Adipose tissue (tissue), 3 donors: ENCODE results near the gene PKNOX2. TPM values are rescaled to one million over a fixed set of nuclear protein-coding genes. Genes with fewer than 3 reads are reported as not detected.

Experiments
- H3K27ac ChIP-seq: one replicate; pipeline ENCODE4 v1.5.1; 2013; ENCODE audit warnings: low read depth, low read length
- WGBS, 3 donors: extraction: QIAGEN DNeasy Blood & Tissue Kit; methylation state at CpG; one replicate each; pipeline ENCODE4 v1.1.7; 2013; 5-methylcytosine and 5-hydroxymethylcytosine counted together
- polyA plus RNA-seq, 3 donors: library from polyadenylated mRNA; stranded (reverse); fragments of 200-250 nt; gene quantifications; one replicate each; pipeline ENCODE4 v1.2.3, GENCODE V29; 2013
- donor health status: healthy with polysubstance abuse.
- donor health status: Bipolar disorder and iron deficiency.
- donor health status: healthy.

Gene PKNOX2
- polyA plus RNA-seq, 3 donors: 0.77 to 3.5 (median 1.3) TPM

GRCh38 chr11:125284245-125284850 is 119.8 kb downstream of the PKNOX2 start:
- 81 to 89% (median 84%) methylated on average over 10 of the region's 10 CpGs for WGBS, 3 donors
- H3K27ac ChIP-seq: no peak overlapping the region

GRCh38 chr11:125285844-125286243 is 121.3 kb downstream of the PKNOX2 start:
- WGBS, 3 donors: 45 to 96% (median 92%) methylated on average over 7 of the region's 7 CpGs
- no peak overlapping the region for H3K27ac ChIP-seq

- WGBS, 3 donors: 72 to 89% (median 82%) methylated on average over 8 of the region's 8 CpGs
- no peak overlapping the region for H3K27ac ChIP-seq
Measured at GRCh38 chr11:125286486-125286885, 121.9 kb downstream of the PKNOX2 start.

- 55 to 67% (median 57%) methylated on average over 11 of the region's 11 CpGs for WGBS, 3 donors
- H3K27ac ChIP-seq: no peak overlapping the region
Measured at GRCh38 chr11:125287491-125288210, 123.1 kb downstream of the PKNOX2 start.

- 59 to 65% (median 64%) methylated on average over 9 of the region's 9 CpGs for WGBS, 3 donors
Measured at GRCh38 chr11:125289419-125290098, 125.0 kb downstream of the PKNOX2 start.

GRCh38 chr11:125290263-125290662 is 125.7 kb downstream of the PKNOX2 start:
- H3K27ac ChIP-seq: no peak overlapping the region
- WGBS, 3 donors: 81 to 93% (median 89%) methylated on average over 5 of the region's 5 CpGs

More at GRCh38 chr11:125289419-125290098, 125.0 kb downstream of the PKNOX2 start:
- no peak overlapping the region for H3K27ac ChIP-seq

DNA sequence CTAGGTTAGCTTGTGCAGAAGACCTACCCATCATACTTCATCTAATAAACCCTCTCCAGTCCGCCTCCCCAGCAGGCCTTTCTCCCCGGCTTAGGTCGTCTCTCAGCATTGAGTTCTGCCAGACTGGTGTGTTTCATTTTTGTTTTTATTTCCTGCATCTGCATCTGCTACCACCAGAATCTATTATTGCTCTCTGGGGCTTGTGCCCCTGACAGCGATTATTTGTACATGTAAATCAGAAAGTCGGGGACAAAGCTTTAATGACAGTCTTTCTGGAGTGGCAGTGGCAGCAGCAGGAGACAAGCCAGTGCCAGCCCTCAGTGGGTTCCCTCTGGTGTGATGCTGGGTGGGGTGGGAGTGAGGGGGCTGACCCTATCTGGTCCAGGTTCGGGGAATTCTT is 127.5 kb downstream of the PKNOX2 start:
- WGBS, 3 donors: 91 to 92% (median 91%) methylated on average over 6 of the region's 6 CpGs
- no peak overlapping the region for H3K27ac ChIP-seq

GRCh38 chr11:125293596-125293995 is 129.0 kb downstream of the PKNOX2 start:
- H3K27ac ChIP-seq: no peak overlapping the region
- 89% methylated on average over 5 of the region's 5 CpGs for WGBS, 3 donors

- 55 to 85% (median 71%) methylated on average over 6 of the region's 6 CpGs for WGBS, 3 donors
- H3K27ac ChIP-seq: no peak overlapping the region
Measured at GRCh38 chr11:125295931-125296330, 131.4 kb downstream of the PKNOX2 start.

GRCh38 chr11:125297346-125297915 is 132.9 kb downstream of the PKNOX2 start:
- no peak overlapping the region for H3K27ac ChIP-seq
- 58 to 85% (median 61%) methylated on average over 7 of the region's 7 CpGs for WGBS, 3 donors

GRCh38 chr11:125299061-125299615 is 134.6 kb downstream of the PKNOX2 start:
- H3K27ac ChIP-seq: no peak overlapping the region
- 84 to 91% (median 88%) methylated on average over 8 of the region's 8 CpGs for WGBS, 3 donors

GRCh38 chr11:125299821-125300220 is 135.3 kb downstream of the PKNOX2 start:
- H3K27ac ChIP-seq: no peak overlapping the region
- WGBS, 3 donors: 88 to 95% (median 92%) methylated on average over 9 of the region's 9 CpGs

DNA sequence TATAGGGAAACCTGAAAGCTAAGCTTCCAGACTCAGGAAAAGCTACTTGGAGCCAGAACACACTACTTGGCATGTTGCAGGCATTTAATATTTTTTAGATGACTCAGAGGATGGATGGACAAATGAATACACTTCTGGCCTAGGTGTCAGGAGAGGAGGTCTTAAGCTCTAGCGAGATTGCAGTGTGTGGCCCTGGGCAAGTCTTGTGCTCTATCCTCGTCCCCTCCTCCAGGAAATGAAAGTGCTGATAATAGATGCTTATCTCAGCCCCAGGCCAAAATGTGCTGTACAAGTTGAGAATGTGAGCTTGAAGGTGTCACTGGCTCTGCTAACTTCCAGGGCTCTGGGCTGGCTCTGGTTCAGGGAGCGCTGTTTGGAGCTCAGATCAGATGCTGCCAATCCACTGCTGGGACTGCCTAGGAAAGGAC is 136.3 kb downstream of the PKNOX2 start:
- 45 to 71% (median 50%) methylated on average over 3 of the region's 3 CpGs for WGBS, 3 donors

GRCh38 chr11:125301346-125301745 is 136.8 kb downstream of the PKNOX2 start:
- no peak overlapping the region for H3K27ac ChIP-seq
- 49 to 69% (median 59%) methylated on average over 3 of the region's 3 CpGs for WGBS, 3 donors

More for the DNA sequence above, 136.3 kb downstream of the PKNOX2 start:
- no peak overlapping the region for H3K27ac ChIP-seq

DNA sequence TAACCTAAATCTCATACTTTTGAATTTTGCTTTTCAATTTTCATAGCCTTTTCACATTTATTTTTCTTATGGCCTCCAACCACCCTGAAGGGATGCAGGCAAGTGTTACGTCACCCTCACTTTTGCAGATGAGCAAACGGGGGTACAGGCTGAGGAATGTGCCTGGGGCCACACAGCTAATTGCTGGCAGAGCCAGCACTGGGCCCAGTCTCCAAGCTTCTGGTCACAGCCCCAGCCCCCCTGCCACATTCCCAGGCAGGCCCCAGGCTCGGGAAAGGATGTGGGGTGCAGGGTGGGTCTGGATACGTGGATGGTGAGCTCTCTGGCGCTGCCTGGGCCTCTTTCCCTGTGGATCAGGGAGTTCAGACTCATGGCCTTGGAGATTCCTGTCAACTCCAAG is 138.6 kb downstream of the PKNOX2 start:
- no peak overlapping the region for H3K27ac ChIP-seq
- WGBS, 3 donors: 89 to 99% (median 92%) methylated on average over 5 of the region's 5 CpGs

DNA sequence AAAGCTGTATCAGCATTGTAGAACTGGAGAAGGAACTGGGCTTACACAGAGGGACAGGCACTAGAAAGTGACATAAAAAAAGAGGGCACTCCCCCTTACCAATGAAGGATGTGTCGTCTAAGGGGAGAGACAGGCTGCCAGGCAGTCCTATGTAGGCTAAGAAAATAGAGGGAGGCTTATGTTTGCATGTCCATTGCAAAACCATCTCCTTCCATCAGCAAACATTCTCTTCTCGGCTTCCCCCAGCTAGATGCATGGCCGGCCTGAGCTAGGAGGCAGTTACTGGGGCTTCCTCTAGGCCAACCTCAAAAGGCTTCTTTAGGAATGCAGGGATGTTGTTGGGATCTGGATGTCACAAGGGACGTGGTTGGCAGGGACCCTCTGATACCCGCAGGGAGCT is 139.1 kb downstream of the PKNOX2 start:
- WGBS, 3 donors: 64 to 90% (median 87%) methylated on average over 5 of the region's 5 CpGs
- H3K27ac ChIP-seq: no peak overlapping the region

- 78 to 90% (median 86%) methylated on average over 5 to 7 of the region's 7 CpGs for WGBS, 3 donors
- H3K27ac ChIP-seq: no peak overlapping the region
Measured at GRCh38 chr11:125304136-125304535, 139.6 kb downstream of the PKNOX2 start.

- no peak overlapping the region for H3K27ac ChIP-seq
- WGBS, 3 donors: 85 to 92% (median 86%) methylated on average over 9 of the region's 9 CpGs
Measured at GRCh38 chr11:125304876-125305275, 140.3 kb downstream of the PKNOX2 start.

DNA sequence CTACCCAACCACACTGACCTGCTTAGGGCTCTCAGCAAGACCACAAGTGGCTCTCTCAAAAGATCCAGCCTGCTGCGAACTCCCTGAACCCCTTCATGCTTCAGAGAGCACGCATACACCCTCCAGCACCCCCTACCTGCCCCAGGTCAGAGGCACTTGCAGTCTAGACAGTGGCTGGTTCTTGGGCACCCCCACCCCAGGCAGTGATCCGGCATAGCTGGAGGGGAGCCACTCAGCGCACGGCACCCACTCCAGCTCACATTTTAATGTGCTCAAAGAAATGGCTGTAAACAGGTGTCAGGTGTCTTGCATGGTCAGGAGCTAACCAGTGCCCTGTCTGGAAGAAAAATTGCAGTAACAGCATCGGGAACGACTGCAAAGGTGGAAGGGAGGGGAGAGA is 140.8 kb downstream of the PKNOX2 start:
- 86 to 92% (median 87%) methylated on average over 7 of the region's 7 CpGs for WGBS, 3 donors
- H3K27ac ChIP-seq: no peak overlapping the region
